Cerebellar nuclear complex (tissue), 1 donor: ENCODE results near the gene CARNS1.

Experiments
- DNase-seq, 2 experiments: peaks; one replicate each; lab custom pipeline; 2025; lab: John Stamatoyannopoulos, UW

Gene CARNS1

DNA sequence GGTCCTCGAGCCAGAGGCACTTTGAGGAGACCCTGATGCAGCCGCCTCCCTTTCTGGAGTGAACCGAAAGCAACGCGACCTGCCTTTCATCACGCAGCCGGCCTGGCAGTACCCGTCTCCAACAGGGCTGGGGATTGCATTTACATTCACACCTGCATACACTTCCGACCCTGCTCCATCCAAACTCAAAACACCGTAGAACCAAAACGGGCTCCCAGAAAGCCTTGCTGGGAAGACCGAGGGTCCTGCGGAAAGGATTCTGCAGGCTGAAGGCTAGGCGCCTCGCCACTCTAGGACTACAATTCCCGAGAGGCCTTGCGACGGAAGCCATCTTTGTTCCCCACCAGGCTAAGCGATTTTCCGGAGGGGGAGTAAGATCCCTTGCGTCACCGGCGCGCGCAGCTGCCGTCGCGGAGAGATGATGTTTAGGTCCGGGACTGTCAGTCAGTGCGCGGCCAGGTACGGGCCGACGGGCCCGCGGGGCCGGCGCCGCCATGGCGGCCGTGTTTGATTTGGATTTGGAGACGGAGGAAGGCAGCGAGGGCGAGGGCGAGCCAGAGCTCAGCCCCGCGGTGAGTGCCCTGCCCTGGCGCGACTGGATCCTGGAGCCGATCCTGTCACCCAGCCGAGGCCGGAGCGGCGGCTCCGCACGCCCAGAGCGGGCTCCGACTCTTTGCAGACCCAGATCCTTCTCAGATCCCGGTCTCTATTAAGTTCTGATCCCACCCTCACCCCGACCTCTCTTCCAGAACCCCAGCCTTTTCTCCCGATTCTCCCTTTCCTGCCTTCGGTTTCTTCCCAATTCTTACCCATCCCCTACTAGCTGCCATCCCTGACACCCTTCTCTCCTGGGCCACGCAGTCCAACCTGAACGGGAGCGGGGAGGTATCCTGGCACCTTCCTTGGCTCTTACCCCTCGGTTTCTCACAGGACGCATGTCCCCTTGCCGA, 12.8 kb downstream of the CARNS1 start, which contains the start of gene RPS6KB2:
RPS6KB2 (plus strand) TSS at position 443 of the 950 bp plus-strand sequence; CDS start at position 495, 52 bp downstream.
- DNase-seq, result peak; percentile 80 to 96

GRCh38 chr11:67429038-67429668, 13.7 kb downstream of the CARNS1 start:
- no peak for DNase-seq

GRCh38 chr11:67429722-67430121, 14.2 kb downstream of the CARNS1 start:
- DNase-seq, result no peak

DNA sequence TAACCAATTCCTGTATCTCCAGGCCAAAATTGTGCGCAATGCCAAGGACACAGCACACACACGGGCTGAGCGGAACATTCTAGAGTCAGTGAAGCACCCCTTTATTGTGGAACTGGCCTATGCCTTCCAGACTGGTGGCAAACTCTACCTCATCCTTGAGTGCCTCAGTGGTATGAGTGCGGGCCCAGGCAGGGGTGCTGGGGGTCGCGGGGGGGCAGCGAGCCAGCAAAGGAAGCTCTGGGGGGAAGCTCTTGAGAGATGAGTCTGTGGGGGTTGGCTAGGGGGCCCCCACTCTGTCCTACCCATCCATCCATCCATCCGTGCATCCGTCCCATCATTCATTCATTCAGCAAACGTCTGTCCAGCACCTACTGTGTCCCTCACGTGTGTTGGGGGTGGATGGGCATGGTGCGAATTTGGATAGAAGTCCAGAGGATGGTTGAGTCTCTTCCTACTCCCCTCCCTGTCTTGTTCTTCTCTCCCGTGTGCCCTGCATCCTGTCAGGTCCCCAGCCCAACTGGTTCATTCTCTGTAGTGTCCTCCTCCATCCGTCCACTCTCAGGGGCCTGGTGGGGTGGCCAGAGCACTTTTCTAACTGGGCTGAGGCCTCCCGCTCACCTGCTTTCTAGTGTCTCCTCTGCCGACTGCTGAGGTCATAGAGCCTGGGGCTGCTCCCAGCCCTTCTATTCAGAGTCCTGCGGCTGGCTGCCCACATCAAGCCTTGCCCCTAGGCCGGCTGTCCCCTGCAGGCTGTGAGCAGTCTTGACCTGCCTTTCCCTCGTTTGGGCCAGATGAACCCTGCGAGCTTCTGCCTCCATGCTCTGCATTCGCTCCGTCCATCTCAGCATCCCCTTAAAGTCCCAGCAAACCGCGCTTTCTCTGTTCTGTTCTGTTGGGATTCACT, 16.1 kb downstream of the CARNS1 start:
- DNase-seq, result no peak

- no peak for DNase-seq
Measured at GRCh38 chr11:67432655-67433349, 17.3 kb downstream of the CARNS1 start.

GRCh38 chr11:67433536-67434394, 18.3 kb downstream of the CARNS1 start:
- no peak for DNase-seq

DNA sequence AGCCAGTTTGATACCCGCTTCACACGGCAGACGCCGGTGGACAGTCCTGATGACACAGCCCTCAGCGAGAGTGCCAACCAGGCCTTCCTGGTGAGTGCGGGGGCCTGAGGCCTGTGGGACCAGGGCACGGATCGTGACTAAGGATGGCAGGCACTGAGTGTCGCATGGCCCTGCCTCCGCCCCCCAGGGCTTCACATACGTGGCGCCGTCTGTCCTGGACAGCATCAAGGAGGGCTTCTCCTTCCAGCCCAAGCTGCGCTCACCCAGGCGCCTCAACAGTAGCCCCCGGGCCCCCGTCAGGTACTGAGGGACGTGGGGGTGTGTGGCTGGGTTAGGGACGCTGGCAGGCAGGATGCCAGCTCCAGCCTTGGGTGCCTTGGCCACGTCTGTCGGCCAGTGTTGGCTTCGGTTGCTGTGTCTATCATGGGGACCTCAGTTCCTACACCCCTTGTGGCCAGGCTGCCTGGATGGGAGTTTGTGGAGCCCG, 19.0 kb downstream of the CARNS1 start:
- DNase-seq, result no peak

DNA sequence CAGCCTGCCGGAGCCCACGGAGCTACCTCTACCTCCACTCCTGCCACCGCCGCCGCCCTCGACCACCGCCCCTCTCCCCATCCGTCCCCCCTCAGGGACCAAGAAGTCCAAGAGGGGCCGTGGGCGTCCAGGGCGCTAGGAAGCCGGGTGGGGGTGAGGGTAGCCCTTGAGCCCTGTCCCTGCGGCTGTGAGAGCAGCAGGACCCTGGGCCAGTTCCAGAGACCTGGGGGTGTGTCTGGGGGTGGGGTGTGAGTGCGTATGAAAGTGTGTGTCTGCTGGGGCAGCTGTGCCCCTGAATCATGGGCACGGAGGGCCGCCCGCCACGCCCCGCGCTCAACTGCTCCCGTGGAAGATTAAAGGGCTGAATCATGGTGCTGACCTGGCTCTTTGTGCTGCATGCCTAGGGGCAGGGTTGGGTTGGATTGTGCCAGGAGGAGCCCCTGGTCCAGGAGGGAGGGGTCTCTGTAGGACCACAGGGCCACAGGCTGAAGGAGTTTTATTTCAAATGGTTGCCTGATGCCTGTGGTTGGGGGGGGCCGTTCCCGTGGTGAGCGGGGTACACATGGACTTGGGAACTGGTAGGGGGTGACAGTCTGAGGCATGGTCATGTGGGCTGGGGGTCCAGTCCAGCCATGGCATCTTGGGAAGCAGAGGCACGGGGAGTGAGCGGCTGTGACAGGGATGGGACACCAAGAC, 19.7 kb downstream of the CARNS1 start:
- DNase-seq, result no peak

DNA sequence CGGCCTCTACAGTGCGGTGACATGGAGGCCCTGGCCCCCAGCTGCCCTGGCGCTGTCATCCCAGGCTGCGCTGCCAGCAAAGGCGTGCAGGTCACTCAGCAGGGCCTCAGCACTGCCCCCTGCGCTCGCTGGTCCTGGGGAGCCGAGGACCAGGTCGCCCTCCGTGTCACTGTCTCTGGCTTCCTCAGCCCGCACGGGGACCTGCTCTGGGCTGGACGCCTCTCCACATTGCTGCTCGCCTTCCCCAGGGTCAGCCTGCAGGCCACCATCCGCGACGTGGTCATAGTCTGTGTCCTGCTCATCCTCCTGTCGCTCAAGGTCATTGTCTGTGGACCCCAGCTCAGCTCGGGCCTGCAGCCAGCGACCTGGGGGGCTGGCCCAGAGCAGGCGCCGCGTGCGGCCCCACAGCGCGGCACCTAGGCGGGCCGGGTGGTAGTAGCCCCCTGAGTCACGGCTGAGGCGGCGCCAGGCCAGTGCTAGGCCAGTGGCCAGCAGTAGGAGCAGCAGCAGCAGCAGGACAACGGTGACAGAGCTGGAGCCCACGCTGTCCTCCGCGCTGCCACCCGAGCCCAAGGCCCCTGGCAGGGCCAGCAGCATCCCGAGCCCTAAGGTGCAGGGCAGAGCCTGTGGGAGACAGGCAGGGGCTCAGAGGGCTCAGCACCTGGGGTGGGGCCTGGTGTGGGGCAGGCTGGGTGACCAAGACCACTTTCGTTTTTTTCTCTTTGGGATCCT, 20.4 kb downstream of the CARNS1 start:
- DNase-seq, result no peak

- DNase-seq, result no peak
Measured at GRCh38 chr11:67436459-67437081, 21.1 kb downstream of the CARNS1 start.

DNA sequence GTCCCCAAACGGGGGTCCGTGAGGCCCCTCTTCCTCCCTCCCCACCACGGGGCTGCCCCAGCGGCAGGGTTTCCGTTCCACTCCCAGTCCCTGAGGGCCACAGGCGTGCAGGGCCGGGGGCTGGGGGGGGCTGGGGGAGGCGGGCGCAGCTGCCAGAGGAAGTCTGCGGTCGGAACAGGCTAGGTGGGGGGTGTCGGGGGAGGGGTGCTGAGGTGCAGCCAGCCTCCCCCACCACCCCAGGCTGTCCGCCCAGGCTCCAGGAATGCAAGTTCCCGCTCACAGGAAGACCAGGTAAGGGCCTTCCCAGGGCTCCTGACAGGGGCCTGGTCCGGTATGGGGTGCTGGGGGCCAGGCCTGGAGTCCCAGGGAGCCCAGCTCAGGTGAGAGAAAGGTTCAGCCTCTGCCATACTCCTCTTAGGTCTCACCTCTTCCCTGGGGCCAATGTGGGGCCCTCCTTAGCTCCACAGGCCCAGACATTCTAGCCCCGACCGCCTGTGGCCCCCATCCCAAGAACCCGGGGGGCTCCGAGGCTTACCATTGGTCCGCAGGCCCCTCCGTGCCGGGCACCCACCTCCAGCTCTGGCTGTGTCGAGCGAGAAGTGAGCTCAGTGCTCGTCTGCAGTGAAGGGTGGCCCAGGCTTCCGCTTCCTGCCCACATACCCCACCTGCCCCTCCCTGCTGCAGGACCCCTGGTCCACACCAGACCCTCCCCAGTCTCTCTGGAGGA, 21.8 kb downstream of the CARNS1 start, which contains the start of gene PTPRCAP:
PTPRCAP (minus strand) TSS at position 601 of the 727 bp plus-strand sequence; CDS start at position 538, 63 bp downstream.
- no peak for DNase-seq

DNA sequence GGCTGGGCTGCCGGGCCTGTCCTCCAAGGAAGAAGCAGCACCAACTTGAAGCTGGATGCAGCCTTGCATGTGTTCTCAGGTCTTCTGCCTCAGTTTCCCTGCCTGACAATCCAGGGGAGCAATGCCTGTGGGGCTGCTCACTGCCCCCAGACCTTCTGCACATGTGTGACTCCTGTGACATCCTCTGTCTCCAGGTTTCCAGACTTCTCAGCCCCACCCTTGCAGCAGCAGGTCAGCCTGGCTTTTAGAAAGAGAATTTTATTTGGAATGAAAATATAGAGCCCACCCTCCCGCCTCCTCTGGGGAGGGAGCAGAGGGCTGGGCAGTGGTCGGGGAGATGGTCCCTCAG, 22.3 kb downstream of the CARNS1 start:
- no peak for DNase-seq

DNA sequence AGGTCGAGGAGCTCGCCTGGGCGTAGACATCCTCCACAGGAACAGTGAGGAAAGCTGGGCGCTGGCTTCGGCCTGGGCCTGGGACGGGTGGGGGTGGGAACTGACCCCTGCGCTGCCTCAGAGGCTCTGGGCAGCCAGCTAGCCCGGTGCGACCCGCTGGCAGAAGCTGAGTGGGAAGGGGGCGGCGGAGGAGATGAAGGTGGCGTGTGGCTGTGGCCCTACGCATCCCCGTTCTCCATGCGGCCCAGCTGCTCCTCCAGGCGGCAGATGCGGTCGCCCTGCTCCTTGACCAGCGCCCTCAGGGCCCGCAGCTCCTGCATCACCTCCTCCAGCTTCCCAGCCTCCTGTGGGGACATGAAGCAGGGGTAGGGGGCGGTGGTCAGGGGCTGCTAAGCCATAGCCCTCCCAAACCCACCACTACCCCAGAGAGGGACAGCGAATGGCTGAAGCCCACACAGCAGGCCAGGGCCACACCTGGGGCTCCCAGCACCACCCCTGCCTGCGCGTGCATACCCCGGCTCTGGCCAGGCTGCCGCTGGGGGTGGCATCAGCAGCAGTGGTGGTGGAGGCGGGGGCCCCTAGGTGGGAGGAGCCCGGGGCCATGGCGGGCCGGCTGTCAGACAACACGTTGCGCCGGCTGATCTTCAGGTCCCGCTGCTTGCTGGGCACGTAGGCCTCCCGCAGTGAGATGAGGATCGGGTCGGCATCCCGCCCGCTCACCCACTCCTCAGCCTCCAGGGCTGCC, 22.9 kb downstream of the CARNS1 start:
- DNase-seq, result no peak

- no peak for DNase-seq
Measured at GRCh38 chr11:67439321-67440228, 24.1 kb downstream of the CARNS1 start.

DNA sequence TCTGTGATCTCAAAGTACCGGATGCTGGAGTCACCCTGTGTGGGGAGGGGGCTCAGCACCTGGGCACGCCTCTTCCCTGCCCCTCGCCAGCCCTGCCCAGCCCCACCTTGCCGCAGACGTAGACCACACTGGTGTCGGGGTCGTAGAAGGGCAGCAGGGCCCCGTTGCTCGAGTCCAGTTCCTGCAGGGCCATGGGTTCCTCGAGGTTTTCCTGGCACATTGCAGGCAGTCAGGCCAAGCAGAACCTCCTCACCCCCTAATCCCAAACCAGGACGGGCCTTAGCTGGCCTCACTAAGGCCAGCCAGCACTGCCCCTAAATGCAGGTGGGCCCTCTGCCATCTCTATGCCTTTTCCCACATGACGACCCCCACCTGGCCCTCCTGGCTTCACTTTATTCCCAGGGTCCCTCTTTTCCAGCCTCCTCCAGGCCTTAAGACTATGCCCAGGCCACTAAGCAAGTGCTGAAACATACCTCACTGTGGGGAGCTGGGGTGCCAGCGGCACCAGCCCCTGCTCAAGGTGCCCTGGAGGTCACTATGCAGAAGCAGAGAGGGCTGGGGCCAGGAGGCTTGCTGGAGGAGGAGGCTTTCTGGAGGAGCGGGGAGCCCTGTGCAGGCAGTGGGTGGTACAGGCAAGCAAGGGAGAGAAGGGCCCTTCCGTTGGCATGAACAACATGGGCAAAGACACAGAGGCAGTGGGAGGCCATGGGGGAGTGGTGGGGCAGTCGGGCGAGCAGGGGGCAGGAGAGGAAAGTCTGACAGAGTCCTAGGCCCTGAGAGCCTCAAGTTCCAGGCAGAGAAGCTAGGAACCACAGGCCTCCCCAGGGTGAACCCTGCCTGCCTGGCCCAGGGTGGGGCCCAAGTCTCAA, 25.0 kb downstream of the CARNS1 start:
- no peak for DNase-seq
